ENCODE measurements around the gene CAB39L.

DNA sequence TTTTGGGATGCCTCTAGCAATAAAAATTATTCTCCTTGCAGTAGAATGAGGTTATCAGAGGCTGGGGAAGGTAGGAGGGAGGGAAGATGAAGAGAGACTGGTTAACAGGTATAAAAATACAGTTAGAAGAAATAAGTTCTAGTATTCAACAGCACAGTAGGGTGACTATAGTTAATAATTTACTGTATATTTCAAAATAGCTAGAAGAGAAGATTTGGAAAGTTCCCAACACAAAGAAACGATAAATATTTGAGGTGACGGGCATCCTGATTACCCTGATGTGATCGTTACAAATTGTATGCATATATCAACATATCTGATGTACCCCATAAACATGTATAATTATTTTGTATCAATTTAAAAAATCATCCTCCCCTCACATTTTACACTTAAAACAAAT, 102.3 kb downstream of the CAB39L start:
- TF ChIP-seq POLR2A (IDR thresholded peaks at IDR 0.05), result no peak
- TF ChIP-seq, protein P1, sequence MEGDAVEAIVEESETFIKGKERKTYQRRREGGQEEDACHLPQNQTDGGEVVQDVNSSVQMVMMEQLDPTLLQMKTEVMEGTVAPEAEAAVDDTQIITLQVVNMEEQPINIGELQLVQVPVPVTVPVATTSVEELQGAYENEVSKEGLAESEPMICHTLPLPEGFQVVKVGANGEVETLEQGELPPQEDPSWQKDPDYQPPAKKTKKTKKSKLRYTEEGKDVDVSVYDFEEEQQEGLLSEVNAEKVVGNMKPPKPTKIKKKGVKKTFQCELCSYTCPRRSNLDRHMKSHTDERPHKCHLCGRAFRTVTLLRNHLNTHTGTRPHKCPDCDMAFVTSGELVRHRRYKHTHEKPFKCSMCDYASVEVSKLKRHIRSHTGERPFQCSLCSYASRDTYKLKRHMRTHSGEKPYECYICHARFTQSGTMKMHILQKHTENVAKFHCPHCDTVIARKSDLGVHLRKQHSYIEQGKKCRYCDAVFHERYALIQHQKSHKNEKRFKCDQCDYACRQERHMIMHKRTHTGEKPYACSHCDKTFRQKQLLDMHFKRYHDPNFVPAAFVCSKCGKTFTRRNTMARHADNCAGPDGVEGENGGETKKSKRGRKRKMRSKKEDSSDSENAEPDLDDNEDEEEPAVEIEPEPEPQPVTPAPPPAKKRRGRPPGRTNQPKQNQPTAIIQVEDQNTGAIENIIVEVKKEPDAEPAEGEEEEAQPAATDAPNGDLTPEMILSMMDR (IDR thresholded peaks at IDR 0.05 in 4 of 5, conservative IDR thresholded peaks at IDR 0.05 in 1 of 5), result no peak
